Mucosa of gallbladder (tissue), 1 donor: ENCODE data around the gene RAB37. TPM values are rescaled to one million over a fixed set of nuclear protein-coding genes. Genes with fewer than 3 reads are reported as not detected.

Experiments
- total RNA-seq: library from RNA; stranded (reverse); gene quantifications from one replicate; pipeline ENCODE4 v1.2.1, GENCODE V29; 2021
- donor health status: DM: no; HTN: no; CAD: no.

RAB37 gene
- total RNA-seq, 1 donor from 2014 or later = 5.1 TPM

Other genes with a start within 250 kb of the RAB37 start
- 0.49 TPM for gene CD300LB, start 205.8 kb upstream of the RAB37 start, total RNA-seq
- 2.9 TPM for gene CD300C, start 191.1 kb upstream of the RAB37 start, total RNA-seq
- not detected for gene CD300H, start 169.7 kb upstream of the RAB37 start, total RNA-seq
- gene CD300LD, start 145.0 kb upstream of the RAB37 start, total RNA-seq = not detected
- gene CD300E, start 113.5 kb upstream of the RAB37 start, total RNA-seq = 0.35 TPM
- gene CD300LF, start 24.3 kb upstream of the RAB37 start, total RNA-seq = 1.8 TPM
- 568 TPM for gene NHERF1, start 11.4 kb downstream of the RAB37 start, total RNA-seq
- gene NAT9, start 39.1 kb downstream of the RAB37 start, total RNA-seq = 43.7 TPM
- 0.43 TPM for gene GRIN2C, start 122.6 kb downstream of the RAB37 start, total RNA-seq
- gene FDXR, start 135.7 kb downstream of the RAB37 start, total RNA-seq = 9.3 TPM
- gene FADS6, start 156.4 kb downstream of the RAB37 start, total RNA-seq = 0.12 TPM
- gene USH1G, start 186.0 kb downstream of the RAB37 start, total RNA-seq = 0.09 TPM
- not detected for gene OTOP2, start 187.0 kb downstream of the RAB37 start, total RNA-seq
- not detected for gene OTOP3, start 198.6 kb downstream of the RAB37 start, total RNA-seq
- 186 TPM for gene HID1, start 235.5 kb downstream of the RAB37 start, total RNA-seq